ENCODE measurements around the gene SULT4A1.
A peak's percentile ranks its signal among the peaks of the same experiment; 100 is the strongest.
"Not testable (repeated sequence)": the region's sequence is repeated elsewhere in the genome, so short reads cannot be mapped to it uniquely, and the experiment has no call there.

Gene SULT4A1, protein sequence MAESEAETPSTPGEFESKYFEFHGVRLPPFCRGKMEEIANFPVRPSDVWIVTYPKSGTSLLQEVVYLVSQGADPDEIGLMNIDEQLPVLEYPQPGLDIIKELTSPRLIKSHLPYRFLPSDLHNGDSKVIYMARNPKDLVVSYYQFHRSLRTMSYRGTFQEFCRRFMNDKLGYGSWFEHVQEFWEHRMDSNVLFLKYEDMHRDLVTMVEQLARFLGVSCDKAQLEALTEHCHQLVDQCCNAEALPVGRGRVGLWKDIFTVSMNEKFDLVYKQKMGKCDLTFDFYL

DNA sequence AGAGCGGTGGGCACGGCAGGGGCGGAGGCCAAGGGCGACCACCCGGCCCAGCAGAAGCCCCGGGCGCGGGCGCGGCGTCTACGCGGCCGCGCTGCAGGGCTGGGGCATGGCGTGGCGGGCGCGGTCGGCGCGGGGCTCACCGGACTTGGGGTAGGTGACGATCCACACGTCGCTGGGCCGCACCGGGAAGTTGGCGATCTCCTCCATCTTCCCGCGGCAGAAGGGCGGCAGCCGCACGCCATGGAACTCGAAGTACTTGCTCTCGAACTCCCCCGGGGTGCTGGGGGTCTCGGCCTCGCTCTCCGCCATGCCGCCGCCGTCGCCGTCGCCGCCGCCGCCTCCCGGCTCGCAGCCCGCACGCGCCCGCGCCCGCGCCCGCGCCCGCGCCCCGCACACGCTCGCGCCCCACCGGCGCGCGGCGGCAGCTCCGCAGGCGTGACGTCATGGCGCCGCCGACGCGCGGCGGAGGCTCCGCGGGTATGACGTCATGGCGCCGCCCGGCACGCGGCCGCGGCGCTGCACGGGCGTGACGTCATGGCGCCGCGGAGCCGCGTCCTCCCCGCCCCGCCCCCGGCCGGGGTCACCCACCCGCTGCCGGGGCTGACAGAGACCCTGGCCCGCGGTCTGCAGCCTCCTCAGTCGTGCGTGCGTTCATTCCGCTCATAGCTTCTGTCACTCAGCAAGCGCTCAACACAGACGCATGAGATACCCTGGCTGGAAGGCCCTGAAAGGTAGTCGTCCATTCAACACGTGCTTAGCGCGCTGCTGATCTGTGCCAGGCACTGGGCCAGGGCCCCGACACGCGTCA, at the start of gene SULT4A1:
Gene SULT4A1, minus strand, starts transcription at position 440 of the 808 bp plus-strand sequence. Its CDS starts 131 bp downstream, at position 309.
- H3K4me3 ChIP-seq (ENCODE audit: low read depth, low read length), result peak within 1 kb of the TSS; percentile 32
- DNase-seq (ENCODE audit: low read depth), result no peak
- TF ChIP-seq, protein P1, sequence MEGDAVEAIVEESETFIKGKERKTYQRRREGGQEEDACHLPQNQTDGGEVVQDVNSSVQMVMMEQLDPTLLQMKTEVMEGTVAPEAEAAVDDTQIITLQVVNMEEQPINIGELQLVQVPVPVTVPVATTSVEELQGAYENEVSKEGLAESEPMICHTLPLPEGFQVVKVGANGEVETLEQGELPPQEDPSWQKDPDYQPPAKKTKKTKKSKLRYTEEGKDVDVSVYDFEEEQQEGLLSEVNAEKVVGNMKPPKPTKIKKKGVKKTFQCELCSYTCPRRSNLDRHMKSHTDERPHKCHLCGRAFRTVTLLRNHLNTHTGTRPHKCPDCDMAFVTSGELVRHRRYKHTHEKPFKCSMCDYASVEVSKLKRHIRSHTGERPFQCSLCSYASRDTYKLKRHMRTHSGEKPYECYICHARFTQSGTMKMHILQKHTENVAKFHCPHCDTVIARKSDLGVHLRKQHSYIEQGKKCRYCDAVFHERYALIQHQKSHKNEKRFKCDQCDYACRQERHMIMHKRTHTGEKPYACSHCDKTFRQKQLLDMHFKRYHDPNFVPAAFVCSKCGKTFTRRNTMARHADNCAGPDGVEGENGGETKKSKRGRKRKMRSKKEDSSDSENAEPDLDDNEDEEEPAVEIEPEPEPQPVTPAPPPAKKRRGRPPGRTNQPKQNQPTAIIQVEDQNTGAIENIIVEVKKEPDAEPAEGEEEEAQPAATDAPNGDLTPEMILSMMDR (IDR thresholded peaks at IDR 0.05; ENCODE audit: low read depth, low read length, missing control alignments), result no peak
- in situ Hi-C loops (cut with HindIII; ENCODE audit: low sequenced_read_pairs), result no loop called here

DNA sequence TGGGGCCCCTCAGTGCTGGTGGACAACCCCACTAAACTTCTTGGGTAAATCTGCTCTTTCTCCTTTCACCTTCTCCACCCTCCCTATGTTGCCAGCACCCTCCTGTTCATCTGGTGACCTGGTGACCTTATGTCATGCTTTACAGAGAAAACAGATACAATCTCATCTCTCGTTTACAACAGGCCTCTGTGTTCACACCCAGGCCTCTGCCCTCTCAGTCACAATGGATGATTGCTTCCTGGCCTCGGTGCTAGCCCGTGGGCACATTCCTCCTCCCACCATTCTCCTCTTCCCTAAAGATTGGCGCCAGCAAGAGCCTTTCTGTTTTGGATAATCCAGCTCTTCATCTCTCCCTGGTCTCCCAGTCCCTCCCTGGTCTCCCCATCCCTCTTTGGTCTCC, 49.0 kb upstream of the SULT4A1 start:
- in situ Hi-C loops (cut with HindIII; ENCODE audit: low sequenced_read_pairs), result no loop called here
- no peak for DNase-seq (ENCODE audit: low read depth)
- no peak overlapping the region for H3K4me3 ChIP-seq (ENCODE audit: low read depth, low read length)
- TF ChIP-seq, protein P1 (IDR thresholded peaks at IDR 0.05; ENCODE audit: low read depth, low read length, missing control alignments), result no peak

DNA sequence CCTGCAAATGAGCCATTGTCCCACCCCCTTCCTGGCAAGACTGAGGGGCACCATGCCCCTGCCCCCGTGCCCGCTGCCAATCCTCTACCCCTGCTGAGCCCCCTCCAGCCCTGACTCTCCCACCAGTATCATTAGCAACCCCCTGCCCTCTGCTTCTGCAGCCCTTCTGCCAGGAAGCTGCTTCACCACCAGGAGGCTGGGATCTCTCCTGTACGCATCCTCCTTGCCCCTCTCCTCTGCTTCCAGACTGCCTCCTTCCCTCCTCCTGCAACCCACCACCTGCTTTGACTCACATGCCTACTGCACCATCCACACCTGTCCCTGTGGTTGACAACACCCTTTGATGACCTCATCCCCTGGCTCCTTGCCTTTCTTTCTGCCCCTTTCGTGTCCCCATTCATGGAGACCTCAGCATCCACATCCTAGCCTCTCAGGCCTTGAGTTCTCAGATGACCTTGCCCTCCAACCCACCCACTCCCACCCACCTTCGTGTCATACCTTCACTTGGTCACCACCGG, 47.9 kb upstream of the SULT4A1 start:
- TF ChIP-seq, protein P1 (IDR thresholded peaks at IDR 0.05; ENCODE audit: low read depth, low read length, missing control alignments), result no peak
- DNase-seq (ENCODE audit: low read depth), result no peak
- no peak overlapping the region for H3K4me3 ChIP-seq (ENCODE audit: low read depth, low read length)
- in situ Hi-C loops (cut with HindIII; ENCODE audit: low sequenced_read_pairs), result no loop called here

DNA sequence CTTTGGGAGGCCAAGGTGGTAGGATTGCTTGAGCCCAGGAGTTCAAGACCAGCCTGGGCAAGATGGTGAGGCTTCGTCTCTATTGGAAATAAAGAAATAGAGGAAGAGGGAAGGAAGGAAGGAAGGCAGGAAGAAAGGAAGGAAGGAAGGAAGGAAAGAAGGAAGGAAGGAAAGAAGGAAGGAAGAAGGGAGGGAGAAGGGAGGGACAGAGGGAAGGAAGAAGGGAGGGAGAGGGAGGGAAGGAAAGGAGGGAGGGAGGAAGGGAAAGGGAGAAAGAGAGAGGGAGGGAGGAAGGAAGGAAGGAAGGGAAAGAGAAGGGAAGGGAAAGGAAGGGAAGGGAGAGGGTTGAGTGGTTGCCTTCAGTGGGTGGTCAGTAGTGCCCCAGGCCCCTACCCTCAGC, 47.4 kb upstream of the SULT4A1 start:
- in situ Hi-C loops (cut with HindIII; ENCODE audit: low sequenced_read_pairs), result no loop called here
- TF ChIP-seq, protein P1 (IDR thresholded peaks at IDR 0.05; ENCODE audit: low read depth, low read length, missing control alignments), result no peak
- H3K4me3 ChIP-seq (ENCODE audit: low read depth, low read length), result no peak overlapping the region
- DNase-seq (ENCODE audit: low read depth), result no peak

GRCh38 chr22:43905681-43906080, 43.4 kb upstream of the SULT4A1 start:
- in situ Hi-C loops (cut with HindIII; ENCODE audit: low sequenced_read_pairs), result no loop called here
- TF ChIP-seq, protein P1 (IDR thresholded peaks at IDR 0.05; ENCODE audit: low read depth, low read length, missing control alignments), result no peak
- no peak overlapping the region for H3K4me3 ChIP-seq (ENCODE audit: low read depth, low read length)
- no peak for DNase-seq (ENCODE audit: low read depth)

GRCh38 chr22:43904412-43904811, 42.1 kb upstream of the SULT4A1 start:
- in situ Hi-C loops (cut with HindIII; ENCODE audit: low sequenced_read_pairs); DNase-seq (ENCODE audit: low read depth); H3K4me3 ChIP-seq (ENCODE audit: low read depth, low read length): not testable (repeated sequence)
- TF ChIP-seq, protein P1 (IDR thresholded peaks at IDR 0.05; ENCODE audit: low read depth, low read length, missing control alignments), result peak; percentile 48

GRCh38 chr22:43903033-43903432, 40.7 kb upstream of the SULT4A1 start:
- DNase-seq (ENCODE audit: low read depth); H3K4me3 ChIP-seq (ENCODE audit: low read depth, low read length); in situ Hi-C loops (cut with HindIII; ENCODE audit: low sequenced_read_pairs): not testable (repeated sequence)

Data from astrocyte of the cerebellum (primary cell).